Caco-2 (cell line): Measurements from ENCODE around the gene MRPL58. TPM values are rescaled to one million over a fixed set of nuclear protein-coding genes. Genes with fewer than 3 reads are reported as not detected.
A peak's percentile ranks its signal among the peaks of the same experiment; 100 is the strongest.

Experiments used
- Bru-seq: library from RNA; stranded (reverse); fragments of 400-500 nt; gene quantifications from one replicate; lab custom pipeline; 2021; lab: Mats Ljungman, UMichigan
- BruChase-seq, 2 experiments: library from RNA; stranded (reverse); fragments of 400-500 nt; gene quantifications; one replicate each; lab custom pipeline; 2021; lab: Mats Ljungman, UMichigan
- BruUV-seq: library from RNA; stranded (reverse); fragments of 400-500 nt; replicated peaks from 2 replicates; lab custom pipeline; 2021; lab: Mats Ljungman, UMichigan
- CTCF ChIA-PET: fragments of 300-600 bp; sonication (Branson Sonifier 250); formaldehyde crosslinking; loops from one replicate; lab custom pipeline; 2022; ENCODE audit warnings: antibody characterized with exemption; lab: Charles Lee
- POLR2A ChIA-PET: fragments of 300-600 bp; sonication (Branson Sonifier 250); formaldehyde crosslinking; loops from one replicate; lab custom pipeline; 2022; ENCODE audit warnings: antibody characterized with exemption; lab: Charles Lee
- DNase-seq, 2 experiments: peaks; one replicate each; pipeline versions ENCODE4 v3.0.0 to v3.0.0-alpha.2; 2020 to 2022
- H3K27me3 ChIP-seq: replicated peaks from 2 replicates; pipeline ENCODE4 v1.6.0; 2011; ENCODE audit warnings: low read length; ENCODE audit not compliant: control insufficient read depth, insufficient read depth
- H3K36me3 ChIP-seq: 2 replicates; pipeline ENCODE4 v1.5.1; 2011; ENCODE audit warnings: low read length; ENCODE audit not compliant: control insufficient read depth, insufficient read depth
- H3K4me1 ChIP-seq: fragments of 250-450 bp; sonication (Bioruptor Pico); 2 replicates; pipeline ENCODE4 v1.5.1; 2020; ENCODE audit warnings: mild to moderate bottlenecking
- H3K4me3 ChIP-seq: 2 replicates; pipeline ENCODE4 v1.5.1; 2011; ENCODE audit warnings: low read depth, mild to moderate bottlenecking, control low read depth, low read length
- H3K9me3 ChIP-seq: fragments of 250-450 bp; sonication (Bioruptor Pico); 2 replicates; pipeline ENCODE4 v1.5.1; 2020; ENCODE audit warnings: mild to moderate bottlenecking, moderate library complexity
- H3K27ac Mint-ChIP-seq: one replicate; pipeline ENCODE4 v1.8.0; 2022; ENCODE audit warnings: mixed read lengths; ENCODE audit not compliant: unreplicated experiment
- H3K27me3 Mint-ChIP-seq: one replicate; pipeline ENCODE4 v1.8.0; 2022; ENCODE audit warnings: mixed read lengths; ENCODE audit not compliant: insufficient read depth, unreplicated experiment
- H3K36me3 Mint-ChIP-seq: one replicate; pipeline ENCODE4 v1.8.0; 2022; ENCODE audit warnings: mild to moderate bottlenecking, mixed read lengths; ENCODE audit not compliant: insufficient read depth, unreplicated experiment
- H3K4me1 Mint-ChIP-seq: one replicate; pipeline ENCODE4 v1.8.0; 2022; ENCODE audit warnings: low read depth, mixed read lengths; ENCODE audit not compliant: unreplicated experiment
- H3K4me3 Mint-ChIP-seq: one replicate; pipeline ENCODE4 v1.8.0; 2022; ENCODE audit warnings: mild to moderate bottlenecking, moderate library complexity, mixed read lengths; ENCODE audit not compliant: unreplicated experiment
- H3K9me3 Mint-ChIP-seq: one replicate; pipeline ENCODE4 v1.8.0; 2022; ENCODE audit warnings: mixed read lengths; ENCODE audit not compliant: unreplicated experiment
- intact Hi-C: fragments of 100-400 bp; cut with micrococcal nuclease; formaldehyde crosslinking; loops from one replicate; pipeline ENCODE4 v1.10.0; 2022; ENCODE audit not compliant: unreplicated experiment
- long read RNA-seq: library from polyadenylated mRNA; stranded (forward); transcript quantifications from one replicate; pipeline ENCODE4 v2.0.0, GENCODE V29; 2022
- total RNA-seq: library from RNA; stranded (reverse); gene quantifications from 2 replicates; pipeline ENCODE4 v1.2.3, GENCODE V29; 2022
- TF ChIP-seq, protein P1 (sequence below), 2 experiments: fragments of 200-600 bp in 1 of 2; IDR thresholded peaks; 1 replicate in 1 of 2; 2 replicates in 1 of 2; pipeline versions ENCODE4 v1.5.1 to v1.8.0; 2011 to 2022; ENCODE audit warnings: antibody characterized with exemption in 1 of 2, control low read depth in 1 of 2, inconsistent platforms in 1 of 2, low read depth in 1 of 2, low read length in 1 of 2, mild to moderate bottlenecking in 1 of 2, moderate library complexity in 1 of 2; ENCODE audit not compliant: insufficient read depth in 1 of 2, severe bottlenecking in 1 of 2, unreplicated experiment in 1 of 2

MRPL58 gene
- 61.0 and 61.8 TPM in 2 replicates for total RNA-seq
- Bru-seq, nascent RNA: percentile 79 among the genes with signal in this experiment
- BruChase-seq, experiment 1, labeled RNA remaining after a 2-hour chase: percentile 75 among the genes with signal in this experiment
- percentile 81 among the genes with signal in this experiment for BruChase-seq, experiment 2, labeled RNA remaining after a 6-hour chase
- long read RNA-seq, transcript MRPL58-201 (6 exons, 890 nt): major isoform, 58 of 58 reads
- long read RNA-seq, partial matches to known transcripts: 0 of 58 reads
- long read RNA-seq, other reads (novel, unspliced or antisense): 0 of 58 reads

DNA sequence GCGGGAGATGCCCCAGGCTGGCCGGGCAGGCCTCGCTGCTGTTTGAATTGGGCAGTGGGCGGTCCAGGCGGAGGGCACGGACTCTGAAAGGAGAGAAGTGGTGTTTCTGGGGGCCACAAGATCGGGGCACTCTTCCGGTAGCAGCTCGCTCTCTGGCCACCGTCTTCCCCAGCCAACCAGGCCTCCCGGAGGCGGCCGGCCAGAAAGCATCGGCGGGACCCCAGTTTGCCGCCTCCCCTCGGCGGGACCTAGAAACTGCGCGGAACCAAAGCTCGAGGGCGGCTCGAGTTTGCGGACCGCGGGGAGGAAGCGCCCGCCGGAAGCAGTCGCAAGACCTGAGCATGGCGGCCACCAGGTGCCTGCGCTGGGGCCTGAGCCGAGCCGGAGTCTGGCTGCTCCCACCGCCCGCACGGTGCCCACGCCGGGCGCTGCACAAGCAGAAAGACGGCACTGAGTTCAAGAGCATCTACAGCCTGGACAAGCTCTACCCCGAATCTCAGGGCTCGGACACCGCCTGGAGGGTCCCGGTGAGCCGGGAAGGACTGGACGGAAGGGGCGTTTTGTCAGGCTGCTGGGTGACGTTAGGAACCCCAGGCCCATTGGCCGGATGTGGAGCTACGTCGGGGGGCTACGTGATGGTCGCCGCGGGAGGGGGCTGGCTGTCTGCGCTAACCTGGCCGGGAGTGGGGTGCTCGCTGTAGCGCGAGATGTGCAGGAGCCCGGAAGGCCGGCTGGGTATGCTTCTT, at the start of gene MRPL58:
Gene MRPL58, plus strand, starts transcription at position 325 of the 746 bp plus-strand sequence. Its CDS starts 17 bp downstream, at position 342.
- no peaks in the 10 kb centered on the region; the same call in 1 of the 2 replicates for H3K36me3 ChIP-seq
- no peaks in the 10 kb centered on the region for H3K27me3 ChIP-seq
- intact Hi-C loops: loop anchor here (1.0 to 2.0 kb wide), 3 partner anchors 20 to 51 kb away; no protein-coding TSS in a partner anchor
- no peaks in the 10 kb centered on the region for H3K9me3 ChIP-seq
- H3K9me3 Mint-ChIP-seq: no peaks in the 10 kb centered on the region
- H3K4me3 Mint-ChIP-seq: peak within 1 kb of the TSS; percentile 82
- no TSS peak for BruUV-seq
- CTCF ChIA-PET: interaction anchor here (0.5 to 3.6 kb wide), 26 partner anchors 12 to 190 kb away, joined by 3 to 86 read pairs (median 4); partner anchors contain the start of genes CDR2L, FDXR, HID1 and NT5C
- H3K4me1 Mint-ChIP-seq: peaks cover 29% of the 10 kb centered on the region
- TF ChIP-seq, protein P1, sequence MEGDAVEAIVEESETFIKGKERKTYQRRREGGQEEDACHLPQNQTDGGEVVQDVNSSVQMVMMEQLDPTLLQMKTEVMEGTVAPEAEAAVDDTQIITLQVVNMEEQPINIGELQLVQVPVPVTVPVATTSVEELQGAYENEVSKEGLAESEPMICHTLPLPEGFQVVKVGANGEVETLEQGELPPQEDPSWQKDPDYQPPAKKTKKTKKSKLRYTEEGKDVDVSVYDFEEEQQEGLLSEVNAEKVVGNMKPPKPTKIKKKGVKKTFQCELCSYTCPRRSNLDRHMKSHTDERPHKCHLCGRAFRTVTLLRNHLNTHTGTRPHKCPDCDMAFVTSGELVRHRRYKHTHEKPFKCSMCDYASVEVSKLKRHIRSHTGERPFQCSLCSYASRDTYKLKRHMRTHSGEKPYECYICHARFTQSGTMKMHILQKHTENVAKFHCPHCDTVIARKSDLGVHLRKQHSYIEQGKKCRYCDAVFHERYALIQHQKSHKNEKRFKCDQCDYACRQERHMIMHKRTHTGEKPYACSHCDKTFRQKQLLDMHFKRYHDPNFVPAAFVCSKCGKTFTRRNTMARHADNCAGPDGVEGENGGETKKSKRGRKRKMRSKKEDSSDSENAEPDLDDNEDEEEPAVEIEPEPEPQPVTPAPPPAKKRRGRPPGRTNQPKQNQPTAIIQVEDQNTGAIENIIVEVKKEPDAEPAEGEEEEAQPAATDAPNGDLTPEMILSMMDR (IDR thresholded peaks at IDR 0.05; ENCODE audit: insufficient read depth in 1 of 2, low read depth in 1 of 2, low read length in 1 of 2, severe bottlenecking in 1 of 2, unreplicated experiment in 1 of 2): peak; percentile 68 to 79
- POLR2A ChIA-PET: interaction anchor here (0.6 to 2.4 kb wide), 20 partner anchors 11 to 252 kb away, joined by 3 to 33 read pairs (median 4); partner anchors contain the start of genes CDR2L, FDXR, HID1 and SLC16A5
- H3K27ac Mint-ChIP-seq: peak within 1 kb of the TSS; percentile 84
- peaks cover 31% of the 10 kb centered on the region for H3K36me3 Mint-ChIP-seq
- H3K27me3 Mint-ChIP-seq: no peaks in the 10 kb centered on the region
- H3K4me1 ChIP-seq: peaks cover 3% of the 10 kb centered on the region; the same call in 1 of the 2 replicates
- H3K4me3 ChIP-seq: peak within 1 kb of the TSS; percentile 84
- DNase-seq: peak; percentile 88 to 92

DNA sequence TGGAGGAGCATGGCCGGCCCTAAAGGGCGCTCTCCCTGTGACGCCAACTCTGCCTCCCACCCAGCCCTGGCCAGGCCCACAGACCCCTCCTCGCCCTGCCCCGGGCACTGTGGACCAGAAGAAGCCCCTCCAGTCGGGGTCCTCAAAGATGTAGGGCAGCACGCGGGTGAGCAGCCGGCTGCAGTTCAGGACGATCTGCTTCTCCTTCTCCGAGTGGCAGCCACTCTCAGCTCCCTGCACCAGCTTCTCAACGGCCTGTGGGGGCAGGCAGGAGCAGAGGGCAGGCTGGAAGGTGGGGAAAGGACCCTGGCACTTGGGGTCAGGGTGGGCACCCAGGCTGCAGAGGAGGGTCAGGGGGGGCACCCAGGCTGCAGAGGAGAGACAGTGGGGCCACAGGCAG, 48.8 kb upstream of the MRPL58 start:
- no peaks in the 10 kb centered on the region for H3K27me3 ChIP-seq
- no peaks in the 10 kb centered on the region for H3K9me3 ChIP-seq
- H3K4me3 Mint-ChIP-seq: no peak overlapping the region
- H3K36me3 ChIP-seq: peaks cover 1% of the 10 kb centered on the region; the same call in 1 of the 2 replicates
- ChIA-PET POLR2A (no interaction called here), CTCF (interaction anchor here (0.7 to 3.9 kb wide), 7 partner anchors 9 to 238 kb away, joined by 3 to 61 read pairs (median 5); partner anchors contain the start of genes CDR2L, HID1 and MRPL58)
- TF ChIP-seq, protein P1 (IDR thresholded peaks at IDR 0.05; ENCODE audit: insufficient read depth in 1 of 2, low read depth in 1 of 2, low read length in 1 of 2, severe bottlenecking in 1 of 2, unreplicated experiment in 1 of 2): peak in 1 of 2 experiments; percentile 12
- no peaks in the 10 kb centered on the region for H3K27me3 Mint-ChIP-seq
- H3K4me1 ChIP-seq: peaks cover 15% of the 10 kb centered on the region
- H3K27ac Mint-ChIP-seq: no peak overlapping the region
- no TSS peak for BruUV-seq
- H3K4me1 Mint-ChIP-seq: peaks cover 28% of the 10 kb centered on the region
- intact Hi-C loops: no loop called here
- H3K9me3 Mint-ChIP-seq: no peaks in the 10 kb centered on the region
- no peak overlapping the region for H3K4me3 ChIP-seq
- H3K36me3 Mint-ChIP-seq: peaks cover 24% of the 10 kb centered on the region
- no peak for DNase-seq

DNA sequence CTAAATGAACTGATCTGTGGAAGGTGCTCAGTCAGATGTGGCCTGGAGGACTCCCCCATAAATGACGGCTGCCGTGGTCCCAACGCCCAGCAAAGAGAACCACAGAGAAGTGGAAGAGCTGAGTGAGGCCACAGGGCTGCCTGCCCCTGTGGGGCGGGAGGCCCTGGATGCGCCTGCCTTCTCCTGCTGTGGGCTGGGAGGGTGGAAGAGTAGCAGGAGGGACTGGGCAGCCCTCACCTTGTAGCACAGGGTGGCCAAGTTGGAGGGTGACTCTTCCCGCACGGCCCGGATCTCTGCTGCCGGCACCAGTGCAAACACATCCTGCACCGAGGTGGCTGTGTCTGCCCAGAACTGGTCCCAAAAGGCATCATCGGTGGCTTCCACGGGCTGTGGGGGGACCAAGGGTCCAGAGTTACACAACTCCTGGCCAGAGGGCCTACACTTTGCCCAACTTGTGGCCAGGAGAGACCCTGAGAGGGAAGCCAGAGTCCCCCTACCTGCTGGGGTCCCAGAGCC, 48.2 kb upstream of the MRPL58 start:
- CTCF ChIA-PET: interaction anchor here (0.6 to 1.5 kb wide), 3 partner anchors 41 to 237 kb away, joined by 3 to 5 read pairs (median 3); no protein-coding TSS in a partner anchor
- H3K9me3 Mint-ChIP-seq: no peaks in the 10 kb centered on the region

More for the DNA sequence above, 48.2 kb upstream of the MRPL58 start:
- no peak overlapping the region for H3K4me3 ChIP-seq
- BruUV-seq: no TSS peak
- peaks cover 22% of the 10 kb centered on the region for H3K4me1 ChIP-seq
- DNase-seq: no peak
- Mint-ChIP-seq H3K36me3 (peaks cover 24% of the 10 kb centered on the region), H3K27ac (no peak overlapping the region), H3K27me3 (no peaks in the 10 kb centered on the region), H3K4me3 (no peak overlapping the region), H3K4me1 (peaks cover 33% of the 10 kb centered on the region)
- no peaks in the 10 kb centered on the region for H3K27me3 ChIP-seq
- intact Hi-C loops: no loop called here
- no peaks in the 10 kb centered on the region for H3K9me3 ChIP-seq
- TF ChIP-seq, protein P1 (IDR thresholded peaks at IDR 0.05; ENCODE audit: insufficient read depth in 1 of 2, low read depth in 1 of 2, low read length in 1 of 2, severe bottlenecking in 1 of 2, unreplicated experiment in 1 of 2): no peak
- POLR2A ChIA-PET: no interaction called here
- H3K36me3 ChIP-seq: peaks cover 1% of the 10 kb centered on the region; the same call in 1 of the 2 replicates
